RWPE1 (cell line): Measurements from ENCODE around the gene HLCS.

Experiments
- CTCF ChIA-PET: fragments of 350-600 bp; sonication (Branson Sonifier 250); formaldehyde crosslinking; extraction: SDS; loops from one replicate; lab custom pipeline; 2021; lab: Yijun Ruan, JAX
- POLR2A ChIA-PET: fragments of 400-600 bp; formaldehyde crosslinking; extraction: SDS; loops from one replicate; lab custom pipeline; 2020; ENCODE audit warnings: antibody characterized with exemption; ENCODE audit not compliant: low non-redundant PET; lab: Yijun Ruan, JAX
- DNase-seq: peaks from one replicate; pipeline ENCODE4 v3.0.0; 2012; ENCODE audit warnings: low spot score
- H3K27ac ChIP-seq: fragments of 450-650 bp; 2 replicates; pipeline ENCODE4 v1.5.1; 2017
- CTCF ChIP-seq: fragments of 450-650 bp; conservative IDR thresholded peaks from 2 replicates; pipeline ENCODE4 v1.5.1; 2017; ENCODE audit warnings: low read depth, mild to moderate bottlenecking

HLCS gene

GRCh38 chr21:36750576-36750959, 215.9 kb downstream of the HLCS start:
- CTCF ChIA-PET, result interaction anchor here (0.6 kb wide), 1 partner anchor 24 kb away, joined by 3 read pairs; no protein-coding TSS in a partner anchor
- TF ChIP-seq CTCF, result no peak
- no peak overlapping the region for H3K27ac ChIP-seq

GRCh38 chr21:36749935-36750575, 216.4 kb downstream of the HLCS start:
- DNase-seq, result no peak
- CTCF ChIA-PET, result interaction anchor here (0.6 kb wide), 1 partner anchor 23 kb away, joined by 3 read pairs; no protein-coding TSS in a partner anchor
- TF ChIP-seq CTCF, result no peak
- POLR2A ChIA-PET, result no interaction called here
- no peak overlapping the region for H3K27ac ChIP-seq

More at GRCh38 chr21:36750576-36750959, 215.9 kb downstream of the HLCS start:
- POLR2A ChIA-PET, result no interaction called here
- DNase-seq, result no peak

GRCh38 chr21:36747815-36748383, 218.6 kb downstream of the HLCS start:
- H3K27ac ChIP-seq, result no peak overlapping the region
- no peak for DNase-seq
- no peak for TF ChIP-seq CTCF
- ChIA-PET POLR2A (no interaction called here), CTCF (interaction anchor here (0.6 to 1.4 kb wide), 3 partner anchors 8 to 199 kb away, joined by 3 to 4 read pairs (median 3); no protein-coding TSS in a partner anchor)

- H3K27ac ChIP-seq, result no peak overlapping the region
- POLR2A ChIA-PET, result no interaction called here
- no peak for TF ChIP-seq CTCF
- DNase-seq, result no peak
- CTCF ChIA-PET, result interaction anchor here (0.6 to 1.4 kb wide), 4 partner anchors 28 to 198 kb away, joined by 3 to 4 read pairs (median 3); no protein-coding TSS in a partner anchor
Observed at GRCh38 chr21:36747041-36747814, 219.2 kb downstream of the HLCS start.

DNA sequence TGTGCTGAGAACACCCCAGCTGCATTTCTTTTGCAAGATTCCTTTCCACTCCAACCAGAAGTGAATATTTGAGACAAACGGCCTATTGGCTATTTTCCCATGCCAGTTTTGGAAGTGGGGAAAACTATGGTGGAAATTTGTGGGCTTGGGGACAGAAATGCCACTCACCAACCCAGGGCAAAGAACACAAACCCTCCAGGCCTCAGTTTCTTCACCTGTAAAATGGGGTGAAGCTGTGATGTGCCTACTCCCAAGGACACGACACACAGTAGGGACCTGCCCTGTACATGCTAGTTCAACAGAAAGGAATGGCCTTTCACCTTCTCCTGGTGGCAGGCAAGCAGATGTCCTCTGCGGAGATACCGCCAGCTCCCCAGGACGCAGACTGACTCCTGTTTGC, 221.0 kb downstream of the HLCS start:
- DNase-seq, result no peak
- no peak for TF ChIP-seq CTCF
- CTCF ChIA-PET, result interaction anchor here (0.7 to 1.3 kb wide), 2 partner anchors 110 to 231 kb away, joined by 3 to 7 read pairs; no protein-coding TSS in a partner anchor
- POLR2A ChIA-PET, result no interaction called here
- H3K27ac ChIP-seq, result peak overlapping the region; percentile 26
